GM10266 (cell line): ENCODE data around the gene RHBDL3.
"Not testable (repeated sequence)": the region's sequence is repeated elsewhere in the genome, so short reads cannot be mapped to it uniquely, and the experiment has no call there.

Source experiments
- DNase-seq: peaks from one replicate; pipeline ENCODE4 v3.0.0; 2012; ENCODE audit errors: extremely low spot score
- TF ChIP-seq, protein P1 (sequence below): IDR thresholded peaks from 2 replicates; pipeline ENCODE4 v1.5.1; 2012; ENCODE audit warnings: mild to moderate bottlenecking, low read depth; ENCODE audit not compliant: control insufficient read depth, insufficient read depth; ENCODE audit errors: missing control alignments

RHBDL3 gene

DNA sequence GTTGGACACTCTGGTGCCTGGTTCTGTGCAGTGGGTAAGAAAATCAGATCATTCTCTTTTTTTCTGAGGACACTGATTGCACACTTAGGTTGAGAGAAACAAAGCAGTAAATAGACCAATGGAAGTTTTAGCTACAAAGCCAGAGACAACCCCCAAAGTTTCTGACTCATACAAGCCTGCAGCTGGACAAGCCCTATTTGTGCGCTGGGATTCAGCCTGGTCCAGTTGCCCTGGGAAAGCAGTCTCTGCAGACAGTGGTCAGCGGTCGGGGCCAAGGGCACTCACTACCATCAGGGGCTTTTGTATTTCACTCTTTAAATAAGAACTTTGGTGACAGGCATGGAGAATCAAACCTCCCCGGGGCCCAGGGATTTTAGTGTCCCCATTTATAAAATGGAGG, 6.0 kb upstream of the RHBDL3 start:
- DNase-seq: no peak
- TF ChIP-seq, protein P1, sequence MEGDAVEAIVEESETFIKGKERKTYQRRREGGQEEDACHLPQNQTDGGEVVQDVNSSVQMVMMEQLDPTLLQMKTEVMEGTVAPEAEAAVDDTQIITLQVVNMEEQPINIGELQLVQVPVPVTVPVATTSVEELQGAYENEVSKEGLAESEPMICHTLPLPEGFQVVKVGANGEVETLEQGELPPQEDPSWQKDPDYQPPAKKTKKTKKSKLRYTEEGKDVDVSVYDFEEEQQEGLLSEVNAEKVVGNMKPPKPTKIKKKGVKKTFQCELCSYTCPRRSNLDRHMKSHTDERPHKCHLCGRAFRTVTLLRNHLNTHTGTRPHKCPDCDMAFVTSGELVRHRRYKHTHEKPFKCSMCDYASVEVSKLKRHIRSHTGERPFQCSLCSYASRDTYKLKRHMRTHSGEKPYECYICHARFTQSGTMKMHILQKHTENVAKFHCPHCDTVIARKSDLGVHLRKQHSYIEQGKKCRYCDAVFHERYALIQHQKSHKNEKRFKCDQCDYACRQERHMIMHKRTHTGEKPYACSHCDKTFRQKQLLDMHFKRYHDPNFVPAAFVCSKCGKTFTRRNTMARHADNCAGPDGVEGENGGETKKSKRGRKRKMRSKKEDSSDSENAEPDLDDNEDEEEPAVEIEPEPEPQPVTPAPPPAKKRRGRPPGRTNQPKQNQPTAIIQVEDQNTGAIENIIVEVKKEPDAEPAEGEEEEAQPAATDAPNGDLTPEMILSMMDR: no peak

DNA sequence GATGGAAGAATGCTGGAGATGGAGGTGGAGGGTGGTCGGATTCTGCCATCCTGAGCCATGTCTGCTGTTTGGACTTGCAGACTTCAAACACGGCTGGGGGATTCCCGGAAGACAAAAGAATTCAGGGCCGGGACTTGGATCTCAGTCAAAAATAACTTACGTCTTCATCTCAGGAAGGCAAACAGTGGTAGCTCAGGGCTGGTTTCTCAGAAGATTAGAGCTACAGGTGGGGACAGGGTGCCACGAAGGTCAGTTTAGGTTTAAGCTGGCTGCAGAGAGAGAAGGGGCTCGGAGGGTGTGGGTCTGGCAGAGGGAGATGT, 4.3 kb upstream of the RHBDL3 start:
- DNase-seq: no peak
- TF ChIP-seq, protein P1: no peak

DNA sequence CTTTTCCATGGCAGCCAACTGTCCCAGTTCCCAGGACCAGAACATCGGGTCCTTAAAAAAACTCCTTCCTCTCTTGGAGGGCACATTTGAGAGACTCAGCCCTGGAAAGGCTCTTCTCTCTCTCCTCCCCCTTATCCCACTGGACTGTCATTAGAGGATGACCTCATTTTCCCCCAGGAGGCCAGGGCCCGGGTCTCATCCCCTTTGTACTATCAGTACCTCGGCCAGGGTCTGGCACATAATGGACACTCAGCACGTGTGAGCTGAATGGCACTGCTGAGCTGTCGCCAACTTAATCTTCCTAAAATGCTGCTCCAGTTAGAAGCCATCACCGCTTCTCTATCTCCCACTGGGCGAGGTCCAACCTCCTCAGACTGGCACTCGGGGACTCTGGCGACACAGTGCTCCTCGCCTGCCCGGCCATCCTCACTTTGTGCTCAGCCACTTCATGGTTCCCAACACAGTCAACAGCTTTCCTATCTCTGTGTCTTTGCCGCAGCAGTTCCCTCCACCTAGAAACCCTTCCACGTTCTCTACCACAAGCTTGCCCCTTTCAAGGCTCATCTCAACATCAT, 3.6 kb upstream of the RHBDL3 start:
- TF ChIP-seq, protein P1: no peak
- no peak for DNase-seq

DNA sequence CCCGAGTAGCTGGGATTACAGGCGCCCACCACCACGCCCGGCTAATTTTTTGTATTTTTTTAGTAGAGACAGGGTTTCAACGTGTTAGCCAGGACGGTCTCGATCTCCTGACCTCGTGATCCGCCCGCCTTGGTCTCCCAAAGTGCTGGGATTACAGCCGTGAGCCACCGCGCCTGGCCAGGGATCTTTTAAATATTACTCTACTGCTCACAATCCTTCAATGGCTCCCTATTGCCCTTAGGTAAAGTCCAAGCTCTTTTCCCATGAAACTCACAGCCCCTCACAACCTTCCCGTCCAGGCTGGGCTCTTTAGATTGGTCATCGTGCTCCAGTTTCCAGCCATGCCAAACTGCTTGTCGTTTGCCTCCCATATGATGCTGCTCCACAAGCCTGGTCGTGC, 2.1 kb upstream of the RHBDL3 start:
- not testable (repeated sequence) for DNase-seq

DNA sequence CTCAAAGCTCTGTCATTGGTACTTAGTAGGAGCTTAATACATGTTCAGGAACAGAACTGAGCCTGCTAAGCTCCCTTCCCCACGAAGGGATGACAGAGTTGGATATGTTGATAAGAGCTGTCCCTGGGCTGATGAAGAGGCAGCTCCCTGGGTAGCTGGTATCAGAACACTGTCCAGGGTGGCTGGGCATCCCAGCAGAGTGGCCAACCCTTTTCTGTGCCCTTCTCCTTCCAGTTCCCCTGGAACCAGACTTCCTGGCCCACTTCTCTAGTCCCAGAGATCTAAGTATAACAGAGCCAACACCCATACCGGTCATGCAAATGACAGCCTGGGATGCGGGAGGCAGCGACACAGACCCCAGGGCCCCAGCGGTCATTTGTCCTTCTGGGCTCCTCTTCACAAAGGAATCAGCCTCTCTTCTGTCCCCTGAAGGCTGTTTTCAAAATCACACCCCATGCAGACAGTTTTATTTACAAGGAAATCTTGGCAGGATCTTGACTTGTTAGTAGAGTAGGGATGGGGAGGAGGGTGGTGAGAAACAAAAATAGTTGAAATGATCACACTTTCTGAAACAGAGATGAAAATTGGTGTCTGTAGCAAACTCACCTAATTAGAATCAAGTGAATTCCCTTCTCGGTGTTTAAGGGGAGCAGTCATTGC, 1.4 kb upstream of the RHBDL3 start:
- TF ChIP-seq, protein P1: no peak
- DNase-seq: no peak

DNA sequence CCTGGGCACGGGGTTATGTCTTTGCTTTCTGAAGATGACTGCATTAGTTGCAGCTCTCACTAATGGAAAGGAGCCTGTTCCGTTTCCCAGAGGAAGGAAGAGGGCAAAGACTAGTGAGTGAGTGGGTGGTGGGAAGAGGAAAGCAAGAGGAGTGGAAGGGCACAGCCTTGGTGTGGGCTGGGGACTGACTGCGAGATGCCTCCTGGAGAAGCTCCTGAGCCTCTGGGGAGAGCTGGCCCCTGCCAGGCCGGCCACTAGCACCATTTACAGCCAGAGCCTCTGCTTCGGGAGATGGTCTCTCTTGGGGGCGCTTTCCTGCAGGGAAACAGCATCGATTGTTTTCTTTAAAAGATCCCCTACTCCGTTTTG, 825 bp upstream of the RHBDL3 start:
- DNase-seq: no peak

DNA sequence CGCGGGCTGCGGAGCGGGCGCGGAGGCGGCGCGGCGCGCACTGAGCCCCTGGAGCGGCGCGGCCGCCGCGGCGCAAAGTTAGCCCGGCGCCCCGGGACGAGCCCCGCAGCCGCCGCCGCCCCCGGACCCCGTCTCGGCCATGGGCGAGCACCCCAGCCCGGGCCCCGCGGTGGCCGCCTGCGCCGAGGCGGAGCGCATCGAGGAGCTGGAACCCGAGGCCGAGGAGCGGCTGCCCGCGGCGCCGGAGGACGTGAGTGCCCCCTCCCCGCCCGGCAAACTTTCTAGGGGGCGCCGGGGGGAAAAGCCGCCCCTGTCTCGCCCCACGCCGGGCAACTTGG, 388 bp downstream of the RHBDL3 start:
- no peak for DNase-seq
- TF ChIP-seq, protein P1: no peak

More for the DNA sequence above, 825 bp upstream of the RHBDL3 start:
- TF ChIP-seq, protein P1: no peak
